Mesothelial cell of epicardium (in vitro differentiated cells): Measurements from ENCODE around the gene ICA1. TPM values are rescaled to one million over a fixed set of nuclear protein-coding genes. Genes with fewer than 3 reads are reported as not detected.

Source experiments
- DNase-seq, 2 experiments: peaks; one replicate each; pipeline ENCODE4 v3.0.0; 2021; ENCODE audit warnings: low spot score in 2 of 2; ENCODE audit not compliant: unreplicated experiment in 2 of 2
- H3K27ac Mint-ChIP-seq: 2 replicates; pipeline ENCODE4 v1.8.0; 2021; ENCODE audit warnings: mixed read lengths
- H3K27me3 Mint-ChIP-seq: 2 replicates; pipeline ENCODE4 v1.8.0; 2021; ENCODE audit warnings: low read depth, mixed read lengths
- H3K36me3 Mint-ChIP-seq: 2 replicates; pipeline ENCODE4 v1.8.0; 2021; ENCODE audit warnings: mixed read lengths
- H3K4me1 Mint-ChIP-seq: 2 replicates; pipeline ENCODE4 v1.8.0; 2021; ENCODE audit warnings: mixed read lengths
- H3K4me3 Mint-ChIP-seq: 2 replicates; pipeline ENCODE4 v1.8.0; 2021; ENCODE audit warnings: mild to moderate bottlenecking, moderate library complexity, mixed read lengths
- H3K9me3 Mint-ChIP-seq: 2 replicates; pipeline ENCODE4 v1.8.0; 2021; ENCODE audit warnings: mixed read lengths
- total RNA-seq: library from RNA; stranded (reverse); gene quantifications from 3 replicates; pipeline ENCODE4 v1.2.1, GENCODE V29; 2021
- TF ChIP-seq, protein P1 (sequence below): fragments of 200-600 bp; sonication (generic); IDR thresholded peaks from one replicate; pipeline ENCODE4 v1.5.0; 2021; ENCODE audit warnings: antibody characterized with exemption; ENCODE audit not compliant: unreplicated experiment

Gene ICA1
- total RNA-seq, 1 donor from 2014 or later = 8.2 TPM

DNA sequence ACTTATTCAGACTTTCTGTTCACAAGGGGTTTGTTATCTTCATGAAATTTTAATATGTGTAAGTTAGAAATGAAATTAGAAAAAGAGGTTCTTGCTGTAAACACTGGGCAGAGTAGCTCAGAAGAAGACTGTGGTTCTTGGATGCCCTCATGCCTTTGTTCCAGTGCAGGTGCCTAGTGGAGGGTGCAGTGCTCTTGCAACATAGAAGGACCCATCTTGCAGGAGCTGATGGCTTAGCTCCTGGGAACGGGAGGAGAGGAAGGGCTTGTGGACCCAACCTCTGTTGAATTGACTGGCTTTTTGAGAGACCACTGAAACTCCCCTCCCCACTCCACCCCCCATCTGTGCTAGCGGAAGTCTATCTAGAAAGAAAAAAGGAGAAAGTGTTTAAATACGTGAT, 176.5 kb downstream of the ICA1 start:
- H3K27ac Mint-ChIP-seq = no peak overlapping the region
- TF ChIP-seq, protein P1, sequence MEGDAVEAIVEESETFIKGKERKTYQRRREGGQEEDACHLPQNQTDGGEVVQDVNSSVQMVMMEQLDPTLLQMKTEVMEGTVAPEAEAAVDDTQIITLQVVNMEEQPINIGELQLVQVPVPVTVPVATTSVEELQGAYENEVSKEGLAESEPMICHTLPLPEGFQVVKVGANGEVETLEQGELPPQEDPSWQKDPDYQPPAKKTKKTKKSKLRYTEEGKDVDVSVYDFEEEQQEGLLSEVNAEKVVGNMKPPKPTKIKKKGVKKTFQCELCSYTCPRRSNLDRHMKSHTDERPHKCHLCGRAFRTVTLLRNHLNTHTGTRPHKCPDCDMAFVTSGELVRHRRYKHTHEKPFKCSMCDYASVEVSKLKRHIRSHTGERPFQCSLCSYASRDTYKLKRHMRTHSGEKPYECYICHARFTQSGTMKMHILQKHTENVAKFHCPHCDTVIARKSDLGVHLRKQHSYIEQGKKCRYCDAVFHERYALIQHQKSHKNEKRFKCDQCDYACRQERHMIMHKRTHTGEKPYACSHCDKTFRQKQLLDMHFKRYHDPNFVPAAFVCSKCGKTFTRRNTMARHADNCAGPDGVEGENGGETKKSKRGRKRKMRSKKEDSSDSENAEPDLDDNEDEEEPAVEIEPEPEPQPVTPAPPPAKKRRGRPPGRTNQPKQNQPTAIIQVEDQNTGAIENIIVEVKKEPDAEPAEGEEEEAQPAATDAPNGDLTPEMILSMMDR = no peak
- no peaks in the 10 kb centered on the region for H3K4me1 Mint-ChIP-seq
- DNase-seq = no peak
- no peak overlapping the region for H3K4me3 Mint-ChIP-seq
- no peaks in the 10 kb centered on the region for H3K27me3 Mint-ChIP-seq
- H3K36me3 Mint-ChIP-seq = peaks cover 18% of the 10 kb centered on the region
- H3K9me3 Mint-ChIP-seq = no peaks in the 10 kb centered on the region

DNA sequence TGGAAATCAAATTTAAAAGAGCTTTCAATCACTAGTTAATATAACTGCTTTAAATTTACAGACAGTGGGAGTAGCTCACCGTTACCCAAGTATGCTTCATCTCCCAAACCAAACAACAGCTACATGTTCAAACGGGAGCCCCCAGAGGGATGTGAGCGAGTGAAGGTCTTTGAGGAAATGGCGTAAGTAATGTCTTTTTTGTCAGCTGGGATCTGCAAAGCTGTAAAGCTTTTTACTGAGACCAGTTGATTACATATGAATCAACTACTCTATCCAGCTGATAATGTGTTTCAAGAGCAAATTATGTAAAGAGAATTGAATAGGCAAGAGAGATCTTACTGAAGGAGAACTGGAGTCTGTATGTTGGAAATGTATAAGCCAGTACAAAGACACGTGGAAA, 177.1 kb downstream of the ICA1 start:
- Mint-ChIP-seq H3K36me3 (peaks cover 18% of the 10 kb centered on the region), H3K27me3 (no peaks in the 10 kb centered on the region), H3K9me3 (no peaks in the 10 kb centered on the region), H3K4me3 (no peak overlapping the region), H3K27ac (no peak overlapping the region), H3K4me1 (no peaks in the 10 kb centered on the region)
- DNase-seq = no peak
- TF ChIP-seq, protein P1 = no peak

DNA sequence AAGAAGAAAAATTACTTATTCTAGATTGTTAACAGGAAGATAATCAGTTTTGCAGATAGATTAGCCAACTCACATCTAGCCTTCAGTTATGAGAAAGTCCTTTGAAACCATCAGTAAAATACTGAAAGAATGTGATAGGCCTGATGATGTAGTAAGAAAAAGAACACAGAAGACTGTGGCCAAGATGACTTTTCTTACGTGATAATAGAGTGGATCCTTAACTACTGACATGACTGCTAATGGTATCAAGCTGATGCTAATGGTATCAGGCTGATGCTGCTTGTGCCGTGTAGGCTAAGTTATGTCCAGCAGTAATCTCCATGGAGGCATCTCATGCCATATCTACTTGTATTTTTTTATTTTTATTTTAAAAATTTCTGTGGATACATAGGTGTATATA, 179.2 kb downstream of the ICA1 start:
- DNase-seq = no peak
- no peaks in the 10 kb centered on the region for H3K27me3 Mint-ChIP-seq
- H3K4me3 Mint-ChIP-seq = no peak overlapping the region
- peaks cover 15% of the 10 kb centered on the region for H3K36me3 Mint-ChIP-seq
- TF ChIP-seq, protein P1 = no peak
- peaks cover under 1% of the 10 kb centered on the region for H3K9me3 Mint-ChIP-seq
- no peaks in the 10 kb centered on the region for H3K4me1 Mint-ChIP-seq
- H3K27ac Mint-ChIP-seq = no peak overlapping the region

DNA sequence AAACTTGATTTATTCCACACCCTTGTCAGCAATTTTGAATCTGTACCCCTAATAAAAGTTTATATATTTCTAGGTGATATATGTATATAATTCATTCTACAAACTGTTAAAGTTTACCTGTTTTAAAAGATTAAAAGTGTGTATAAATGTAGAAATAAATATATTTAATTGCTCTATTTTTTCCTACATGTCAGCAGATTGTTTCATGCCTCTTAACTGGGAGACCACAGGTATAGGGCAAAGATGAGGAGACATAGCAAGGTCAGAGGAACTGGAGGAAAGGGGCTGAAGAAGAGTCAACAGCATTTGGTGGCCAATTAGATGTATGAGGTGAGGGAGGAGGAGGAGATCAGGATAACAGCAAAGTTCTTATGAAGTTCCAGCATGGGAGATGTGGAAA, 183.5 kb downstream of the ICA1 start:
- DNase-seq = no peak
- Mint-ChIP-seq H3K27ac (no peak overlapping the region), H3K4me3 (no peak overlapping the region), H3K9me3 (peaks cover 8% of the 10 kb centered on the region), H3K36me3 (peaks cover 13% of the 10 kb centered on the region), H3K4me1 (no peaks in the 10 kb centered on the region), H3K27me3 (no peaks in the 10 kb centered on the region)
- TF ChIP-seq, protein P1 = no peak

DNA sequence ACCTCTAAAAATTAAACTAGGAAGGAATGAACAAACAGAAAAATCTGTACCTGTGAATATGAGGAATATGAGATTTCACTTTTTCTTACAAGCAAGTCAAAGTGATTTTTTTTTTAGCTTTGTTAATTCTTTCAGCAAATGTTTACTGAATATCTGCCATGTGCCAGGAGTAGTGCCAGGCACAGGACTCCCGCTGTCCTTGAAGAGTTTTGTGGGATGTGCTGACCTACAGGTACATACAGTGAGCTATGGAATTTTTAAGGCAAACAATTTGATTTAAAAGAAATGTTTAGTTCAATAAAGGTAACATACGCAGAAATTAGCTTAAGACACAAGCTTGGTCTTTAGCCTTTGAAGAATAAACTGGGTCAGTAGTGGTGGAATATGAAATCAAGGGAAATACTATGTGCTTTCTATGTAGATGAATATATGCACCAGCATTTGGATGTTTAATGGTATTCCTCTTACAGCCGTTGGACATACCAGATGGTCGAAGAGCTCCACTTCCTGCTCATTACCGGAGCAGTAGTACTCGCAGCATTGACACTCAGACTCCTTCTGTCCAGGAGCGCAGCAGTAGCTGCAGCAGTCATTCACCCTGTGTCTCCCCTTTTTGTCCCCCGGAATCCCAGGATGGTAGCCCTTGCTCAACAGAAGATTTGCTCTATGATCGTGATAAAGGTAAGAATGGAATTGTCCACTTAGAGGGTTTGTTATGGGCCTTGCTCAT, 191.4 kb downstream of the ICA1 start:
- H3K9me3 Mint-ChIP-seq = peaks cover 12% of the 10 kb centered on the region
- TF ChIP-seq, protein P1 = no peak
- H3K4me3 Mint-ChIP-seq = no peak overlapping the region
- H3K36me3 Mint-ChIP-seq = peaks cover 32% of the 10 kb centered on the region
- DNase-seq = no peak
- no peak overlapping the region for H3K27ac Mint-ChIP-seq
- no peaks in the 10 kb centered on the region for H3K27me3 Mint-ChIP-seq
- peaks cover 6% of the 10 kb centered on the region for H3K4me1 Mint-ChIP-seq
